ENCODE data around the gene CCDC69.

- TF ChIP-seq CTCF (IDR thresholded peaks at IDR 0.05) (no peak), POLR2A (IDR thresholded peaks at IDR 0.05; ENCODE audit: low read depth) (no peak), POLR2AphosphoS5 (IDR thresholded peaks at IDR 0.05) (no peak)
These were observed 83.0 kb downstream of the CCDC69 start for GRCh38 chr5:151140686-151141459.

Measured in esophagus muscularis mucosa (tissue), 3 donors.